Prostate gland (tissue), 2 donors: ENCODE results near the gene KRTAP13-3.

Experiments used
- POLR2AphosphoS5 ChIP-seq: sonication (generic); formaldehyde crosslinking; IDR thresholded peaks from one replicate; pipeline ENCODE4 v1.6.1; 2017; ENCODE audit warnings: antibody characterized with exemption
- TF ChIP-seq, protein P1 (sequence below), 4 experiments: fragments of 200-600 bp in 2 of 4; fragments of 450-650 bp in 2 of 4; sonication (generic) in 2 of 4; IDR thresholded peaks; 1 replicate in 3 of 4; 2 replicates in 1 of 4; pipeline ENCODE4 v1.5.1; 2016 to 2019; ENCODE audit warnings: antibody characterized with exemption in 4 of 4, mild to moderate bottlenecking in 2 of 4, moderate library complexity in 2 of 4

DNA sequence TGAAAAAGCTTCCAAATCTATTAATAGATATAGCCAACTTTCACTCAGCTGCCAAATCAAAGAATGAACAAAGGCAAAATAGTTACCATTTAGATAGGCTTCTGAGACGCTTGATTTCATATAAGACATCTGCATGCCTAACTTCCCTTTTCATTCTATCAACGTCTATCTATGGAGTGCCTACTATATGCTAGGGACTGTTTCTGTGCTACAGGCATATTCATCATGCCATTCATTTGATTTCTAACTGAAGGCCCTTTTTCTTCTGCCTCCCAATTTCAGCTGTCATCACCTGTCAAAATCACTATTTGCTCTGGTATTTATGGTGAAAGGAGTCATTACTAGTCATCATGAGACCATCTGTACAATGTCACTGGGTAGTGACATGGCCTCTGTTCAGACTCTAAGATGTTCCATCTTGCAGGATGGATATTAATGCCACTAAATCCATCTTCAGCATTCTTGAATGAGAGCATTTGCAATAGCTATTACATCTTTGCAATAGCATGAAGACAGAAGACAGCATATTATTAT, 34.2 kb downstream of the KRTAP13-3 start:
- TF ChIP-seq, protein P1, sequence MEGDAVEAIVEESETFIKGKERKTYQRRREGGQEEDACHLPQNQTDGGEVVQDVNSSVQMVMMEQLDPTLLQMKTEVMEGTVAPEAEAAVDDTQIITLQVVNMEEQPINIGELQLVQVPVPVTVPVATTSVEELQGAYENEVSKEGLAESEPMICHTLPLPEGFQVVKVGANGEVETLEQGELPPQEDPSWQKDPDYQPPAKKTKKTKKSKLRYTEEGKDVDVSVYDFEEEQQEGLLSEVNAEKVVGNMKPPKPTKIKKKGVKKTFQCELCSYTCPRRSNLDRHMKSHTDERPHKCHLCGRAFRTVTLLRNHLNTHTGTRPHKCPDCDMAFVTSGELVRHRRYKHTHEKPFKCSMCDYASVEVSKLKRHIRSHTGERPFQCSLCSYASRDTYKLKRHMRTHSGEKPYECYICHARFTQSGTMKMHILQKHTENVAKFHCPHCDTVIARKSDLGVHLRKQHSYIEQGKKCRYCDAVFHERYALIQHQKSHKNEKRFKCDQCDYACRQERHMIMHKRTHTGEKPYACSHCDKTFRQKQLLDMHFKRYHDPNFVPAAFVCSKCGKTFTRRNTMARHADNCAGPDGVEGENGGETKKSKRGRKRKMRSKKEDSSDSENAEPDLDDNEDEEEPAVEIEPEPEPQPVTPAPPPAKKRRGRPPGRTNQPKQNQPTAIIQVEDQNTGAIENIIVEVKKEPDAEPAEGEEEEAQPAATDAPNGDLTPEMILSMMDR (IDR thresholded peaks at IDR 0.05), result no peak
- TF ChIP-seq POLR2AphosphoS5, result no peak
